RWPE1 (cell line): ENCODE measurements around the gene IFRD1.

ENCODE experiments used
- CTCF ChIA-PET: fragments of 350-600 bp; sonication (Branson Sonifier 250); formaldehyde crosslinking; extraction: SDS; loops from one replicate; lab custom pipeline; 2021; lab: Yijun Ruan, JAX
- POLR2A ChIA-PET: fragments of 400-600 bp; formaldehyde crosslinking; extraction: SDS; loops from one replicate; lab custom pipeline; 2020; ENCODE audit warnings: antibody characterized with exemption; ENCODE audit not compliant: low non-redundant PET; lab: Yijun Ruan, JAX
- DNase-seq: peaks from one replicate; pipeline ENCODE4 v3.0.0; 2012; ENCODE audit warnings: low spot score
- H3K27ac ChIP-seq: fragments of 450-650 bp; 2 replicates; pipeline ENCODE4 v1.5.1; 2017
- TF ChIP-seq, protein P1 (sequence below): fragments of 450-650 bp; conservative IDR thresholded peaks from 2 replicates; pipeline ENCODE4 v1.5.1; 2017; ENCODE audit warnings: low read depth, mild to moderate bottlenecking

Gene IFRD1

DNA sequence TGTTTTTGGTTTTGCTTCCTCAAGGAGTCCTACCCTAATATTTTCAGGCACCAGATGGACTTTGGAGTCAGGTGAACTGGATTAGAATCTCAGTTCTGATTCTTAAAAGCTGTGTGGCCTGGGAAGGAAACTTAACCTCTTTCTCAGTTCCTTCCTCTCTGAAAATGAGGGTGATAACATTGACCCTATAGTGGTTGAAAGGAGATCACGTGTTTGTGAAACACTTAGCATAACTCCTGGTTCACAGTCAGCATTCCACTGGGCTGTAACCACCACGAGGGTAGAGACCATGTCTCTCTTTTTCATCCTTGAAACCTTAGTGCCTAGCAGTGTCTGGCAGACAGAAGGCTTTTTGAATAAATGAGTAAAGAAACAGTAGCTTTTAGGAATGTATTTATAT, 47.2 kb downstream of the IFRD1 start:
- CTCF ChIA-PET = interaction anchor here (0.7 kb wide), 1 partner anchor 39 kb away, joined by 3 read pairs; no protein-coding TSS in a partner anchor
- POLR2A ChIA-PET = no interaction called here
- no peak overlapping the region for H3K27ac ChIP-seq
- TF ChIP-seq, protein P1, sequence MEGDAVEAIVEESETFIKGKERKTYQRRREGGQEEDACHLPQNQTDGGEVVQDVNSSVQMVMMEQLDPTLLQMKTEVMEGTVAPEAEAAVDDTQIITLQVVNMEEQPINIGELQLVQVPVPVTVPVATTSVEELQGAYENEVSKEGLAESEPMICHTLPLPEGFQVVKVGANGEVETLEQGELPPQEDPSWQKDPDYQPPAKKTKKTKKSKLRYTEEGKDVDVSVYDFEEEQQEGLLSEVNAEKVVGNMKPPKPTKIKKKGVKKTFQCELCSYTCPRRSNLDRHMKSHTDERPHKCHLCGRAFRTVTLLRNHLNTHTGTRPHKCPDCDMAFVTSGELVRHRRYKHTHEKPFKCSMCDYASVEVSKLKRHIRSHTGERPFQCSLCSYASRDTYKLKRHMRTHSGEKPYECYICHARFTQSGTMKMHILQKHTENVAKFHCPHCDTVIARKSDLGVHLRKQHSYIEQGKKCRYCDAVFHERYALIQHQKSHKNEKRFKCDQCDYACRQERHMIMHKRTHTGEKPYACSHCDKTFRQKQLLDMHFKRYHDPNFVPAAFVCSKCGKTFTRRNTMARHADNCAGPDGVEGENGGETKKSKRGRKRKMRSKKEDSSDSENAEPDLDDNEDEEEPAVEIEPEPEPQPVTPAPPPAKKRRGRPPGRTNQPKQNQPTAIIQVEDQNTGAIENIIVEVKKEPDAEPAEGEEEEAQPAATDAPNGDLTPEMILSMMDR = no peak
- no peak for DNase-seq

DNA sequence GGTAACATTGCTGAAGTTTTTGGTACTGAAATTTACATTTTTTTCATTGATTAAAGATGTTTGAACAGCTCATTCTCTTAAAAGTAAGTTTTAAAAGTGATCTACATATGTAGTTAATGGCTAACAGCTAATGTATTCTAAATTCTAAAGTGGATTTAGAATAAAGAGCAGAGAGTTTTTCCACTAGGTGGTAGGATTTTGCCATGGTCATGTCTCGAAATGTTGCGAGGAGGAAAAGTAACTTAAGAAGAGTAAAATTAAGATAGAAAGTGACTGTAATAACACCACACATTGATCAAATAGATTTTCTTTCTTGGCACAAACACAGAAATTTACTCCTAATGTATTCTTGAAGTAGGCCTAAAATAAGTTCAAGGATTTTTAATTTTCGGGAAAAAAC, 50.4 kb downstream of the IFRD1 start:
- ChIA-PET CTCF (no interaction called here), POLR2A (no interaction called here)
- TF ChIP-seq, protein P1 = no peak
- no peak for DNase-seq
- H3K27ac ChIP-seq = no peak overlapping the region

DNA sequence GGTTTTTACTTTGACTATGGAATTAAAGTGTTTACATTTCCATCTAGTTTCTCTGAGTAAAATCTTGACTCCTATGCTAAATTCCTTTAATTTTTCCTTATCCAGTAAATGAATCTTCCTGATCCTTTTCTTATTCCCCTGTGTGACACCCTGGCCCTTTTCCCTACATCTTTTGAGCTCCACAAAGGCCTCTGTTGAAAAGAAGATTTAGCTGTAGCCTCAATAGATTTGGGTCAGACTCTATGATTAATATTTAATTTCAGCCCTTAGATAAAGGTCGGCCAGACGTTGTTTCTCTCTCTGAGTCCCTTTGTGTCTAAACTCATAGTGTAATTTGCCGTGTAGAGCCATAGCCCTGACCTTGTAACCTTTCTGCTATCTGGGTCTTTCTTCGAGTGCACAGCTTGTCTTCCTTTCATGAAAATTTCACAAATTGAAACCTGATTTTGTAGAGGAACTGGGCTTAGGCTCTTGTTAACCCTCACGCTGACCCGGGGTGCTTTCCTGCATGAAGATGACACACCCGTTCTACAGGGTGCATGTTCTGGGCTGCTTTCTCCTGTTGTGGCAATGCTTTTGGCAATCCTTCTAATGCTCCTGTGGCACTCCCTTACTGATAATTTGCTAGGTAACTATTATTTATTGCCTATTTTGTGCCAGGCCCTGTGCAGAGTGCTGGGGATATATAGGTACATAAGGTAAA, 51.7 kb downstream of the IFRD1 start:
- ChIA-PET CTCF (no interaction called here), POLR2A (no interaction called here)
- no peak for DNase-seq
- TF ChIP-seq, protein P1 = no peak
- H3K27ac ChIP-seq = no peak overlapping the region

DNA sequence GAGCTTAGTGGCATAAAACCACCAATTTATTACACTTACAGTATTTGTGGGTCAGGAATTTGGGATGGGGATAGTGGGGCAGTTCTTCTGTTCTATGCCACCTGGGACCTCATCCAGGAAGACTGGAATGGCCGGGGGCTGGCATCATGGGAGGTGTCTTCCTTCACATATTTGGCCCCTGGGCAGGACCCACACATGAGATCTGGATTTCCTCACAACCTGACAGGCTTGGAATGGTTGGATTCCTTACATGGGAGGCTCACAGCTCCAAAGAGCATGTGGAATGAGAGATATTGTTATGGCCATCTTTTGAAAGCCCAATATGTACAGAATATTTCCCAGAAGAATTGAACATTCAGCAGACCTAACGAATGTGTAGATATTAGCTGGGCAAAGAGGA, 52.4 kb downstream of the IFRD1 start:
- TF ChIP-seq, protein P1 = no peak
- ChIA-PET CTCF (no interaction called here), POLR2A (no interaction called here)
- H3K27ac ChIP-seq = no peak overlapping the region
- no peak for DNase-seq

DNA sequence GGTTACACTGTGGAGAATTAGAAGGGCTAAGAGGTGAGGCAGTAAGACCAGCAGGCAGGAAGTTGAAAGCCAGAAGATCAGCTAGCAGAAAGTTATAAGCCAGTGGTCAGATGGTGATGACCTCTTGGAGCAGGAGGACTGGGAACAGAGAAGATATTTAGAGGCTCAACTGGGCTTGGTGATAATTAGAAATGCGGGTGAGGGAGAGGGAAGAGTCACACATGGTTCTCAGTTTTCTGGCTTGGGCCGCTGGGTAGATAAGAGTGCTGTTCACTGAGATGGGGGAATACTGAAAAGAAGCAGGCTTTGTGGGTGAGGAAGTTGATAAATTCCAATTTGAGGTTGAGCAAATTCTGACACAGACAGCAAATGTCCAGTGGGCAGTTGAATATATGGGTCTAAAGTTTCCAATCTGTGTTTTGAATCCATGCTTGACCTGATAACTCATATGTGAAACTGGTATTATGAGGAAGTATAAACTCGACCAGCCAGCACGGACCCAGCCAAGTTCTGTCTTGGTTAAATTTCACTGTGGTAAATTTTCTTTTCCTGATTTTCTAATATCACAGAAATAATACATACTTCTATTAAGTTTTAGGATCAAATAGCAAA, 53.2 kb downstream of the IFRD1 start:
- DNase-seq = no peak
- ChIA-PET CTCF (no interaction called here), POLR2A (no interaction called here)
- no peak overlapping the region for H3K27ac ChIP-seq
- TF ChIP-seq, protein P1 = no peak

DNA sequence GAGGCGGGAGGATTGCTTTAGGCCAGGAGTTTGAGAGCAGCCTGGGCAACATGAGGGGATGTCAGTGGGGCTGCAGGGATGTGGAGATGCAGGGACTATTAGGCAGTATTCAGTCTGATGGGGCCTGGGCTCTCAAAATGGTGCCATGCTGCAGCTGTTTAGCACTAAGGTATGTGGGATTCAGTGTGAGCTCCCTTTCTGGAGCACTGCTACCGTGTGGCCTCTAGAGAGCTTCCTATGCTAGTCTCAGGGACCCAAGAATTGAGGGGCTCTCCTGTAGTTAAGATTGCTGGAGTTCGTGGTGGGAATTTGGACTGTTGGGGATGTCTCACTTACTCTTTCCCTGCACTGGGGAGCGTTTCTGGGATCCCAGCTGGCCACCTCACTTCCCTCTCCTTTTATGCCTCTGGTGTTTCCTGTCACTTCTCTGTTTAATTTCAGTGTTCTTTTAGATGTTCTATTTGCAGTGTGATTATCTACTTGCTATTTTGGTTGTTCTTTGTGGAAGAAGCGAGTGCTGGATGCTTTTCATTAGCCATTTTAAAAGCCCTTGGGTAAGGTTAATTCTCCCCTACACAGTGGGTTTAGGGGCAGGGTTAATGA, 53.9 kb downstream of the IFRD1 start:
- H3K27ac ChIP-seq = no peak overlapping the region
- CTCF ChIA-PET = no interaction called here
- TF ChIP-seq, protein P1 = no peak
- DNase-seq = no peak
- POLR2A ChIA-PET = no interaction called here
